C1 segment of cervical spinal cord (tissue), 14 donors: Measurements from ENCODE around the gene SYCE1.

Experiments used
- DNase-seq, 14 donors: peaks; one replicate each; lab custom pipeline; 2025; lab: John Stamatoyannopoulos, UW

The SYCE1 gene

GRCh38 chr10:133511907-133512528, 53.4 kb downstream of the SYCE1 start:
- DNase-seq = no peak

- DNase-seq = no peak
These were observed 54.0 kb downstream of the SYCE1 start for GRCh38 chr10:133511408-133511807.

GRCh38 chr10:133509700-133510099, 55.7 kb downstream of the SYCE1 start:
- DNase-seq = no peak
